Ascending aorta (tissue), 2 donors: ENCODE results near the gene ACACA. TPM values are rescaled to one million over a fixed set of nuclear protein-coding genes. Genes with fewer than 3 reads are reported as not detected.

Experiments
- DNase-seq, 2 donors: peaks; one replicate each; pipeline ENCODE4 v3.0.0-alpha.2; 2019; ENCODE audit warnings: low spot score in 2 of 2
- H3K27ac ChIP-seq, 2 donors: fragments of 200-600 bp; sonication (generic); one replicate each; pipeline ENCODE4 v1.5.1; 2016 to 2017; ENCODE audit warnings: mild to moderate bottlenecking in 1 of 2
- H3K27me3 ChIP-seq: fragments of 200-600 bp; sonication (generic); one replicate; pipeline ENCODE4 v1.5.1; 2017
- H3K36me3 ChIP-seq, 2 donors: fragments of 200-600 bp; sonication (generic); one replicate each; pipeline ENCODE4 v1.5.1; 2016
- H3K4me1 ChIP-seq, 2 donors: fragments of 200-600 bp; sonication (generic); one replicate each; pipeline ENCODE4 v1.5.1; 2016 to 2017; ENCODE audit warnings: mild to moderate bottlenecking in 1 of 2
- H3K4me3 ChIP-seq, 2 donors: fragments of 200-600 bp; sonication (generic); one replicate each; pipeline ENCODE4 v1.5.1; 2016 to 2017; ENCODE audit warnings: mild to moderate bottlenecking in 1 of 2
- H3K9me3 ChIP-seq, 2 donors: fragments of 200-600 bp; sonication (generic); one replicate each; pipeline ENCODE4 v1.5.1; 2016
- intact Hi-C: fragments of 100-400 bp; cut with DNase I; formaldehyde crosslinking; loops from one replicate; pipeline ENCODE4 v1.15.1; 2023
- total RNA-seq: library from RNA; depleted of rRNA; stranded (reverse); fragments of >200 nt; gene quantifications from one replicate; pipeline ENCODE4 v1.1.0, GENCODE V29; 2016
- TF ChIP-seq, protein P1 (sequence below), 3 experiments: fragments of 200-600 bp in 2 of 3; fragments of 450-650 bp in 1 of 3; sonication (generic) in 2 of 3; IDR thresholded peaks; one replicate each; pipeline ENCODE4 v1.5.1; 2016 to 2019; ENCODE audit warnings: antibody characterized with exemption in 3 of 3, mild to moderate bottlenecking in 1 of 3, moderate library complexity in 1 of 3

ACACA gene
- total RNA-seq, 1 donor from 2014 or later, result 69.0 TPM

DNA sequence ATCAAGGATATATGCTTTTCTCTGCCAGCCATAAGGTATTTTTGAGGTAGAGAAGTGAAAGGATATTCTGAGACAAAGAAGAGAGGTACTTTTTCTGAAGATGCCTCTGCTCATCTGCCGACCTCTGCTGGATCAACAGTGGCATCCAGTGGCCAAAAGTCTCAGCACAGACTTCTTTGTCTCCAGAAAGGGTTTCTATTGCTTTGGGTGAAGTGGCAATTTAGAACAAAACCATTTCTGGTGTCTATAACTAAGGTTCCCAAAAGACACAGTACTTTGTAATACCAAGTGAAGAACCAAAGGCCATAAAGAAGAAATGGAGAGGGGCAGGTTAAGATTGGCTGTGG is 186.1 kb downstream of the ACACA start:
- intact Hi-C loops, result no loop called here
- DNase-seq, result no peak
- no peaks in the 10 kb centered on the region for H3K4me1 ChIP-seq
- peaks cover 6 to 20% of the 10 kb centered on the region in 2 donors for H3K36me3 ChIP-seq
- H3K27ac ChIP-seq, result no peak overlapping the region
- no peaks in the 10 kb centered on the region for H3K9me3 ChIP-seq
- TF ChIP-seq, protein P1, sequence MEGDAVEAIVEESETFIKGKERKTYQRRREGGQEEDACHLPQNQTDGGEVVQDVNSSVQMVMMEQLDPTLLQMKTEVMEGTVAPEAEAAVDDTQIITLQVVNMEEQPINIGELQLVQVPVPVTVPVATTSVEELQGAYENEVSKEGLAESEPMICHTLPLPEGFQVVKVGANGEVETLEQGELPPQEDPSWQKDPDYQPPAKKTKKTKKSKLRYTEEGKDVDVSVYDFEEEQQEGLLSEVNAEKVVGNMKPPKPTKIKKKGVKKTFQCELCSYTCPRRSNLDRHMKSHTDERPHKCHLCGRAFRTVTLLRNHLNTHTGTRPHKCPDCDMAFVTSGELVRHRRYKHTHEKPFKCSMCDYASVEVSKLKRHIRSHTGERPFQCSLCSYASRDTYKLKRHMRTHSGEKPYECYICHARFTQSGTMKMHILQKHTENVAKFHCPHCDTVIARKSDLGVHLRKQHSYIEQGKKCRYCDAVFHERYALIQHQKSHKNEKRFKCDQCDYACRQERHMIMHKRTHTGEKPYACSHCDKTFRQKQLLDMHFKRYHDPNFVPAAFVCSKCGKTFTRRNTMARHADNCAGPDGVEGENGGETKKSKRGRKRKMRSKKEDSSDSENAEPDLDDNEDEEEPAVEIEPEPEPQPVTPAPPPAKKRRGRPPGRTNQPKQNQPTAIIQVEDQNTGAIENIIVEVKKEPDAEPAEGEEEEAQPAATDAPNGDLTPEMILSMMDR (IDR thresholded peaks at IDR 0.05), result no peak
- no peaks in the 10 kb centered on the region for H3K27me3 ChIP-seq
- no peak overlapping the region for H3K4me3 ChIP-seq

DNA sequence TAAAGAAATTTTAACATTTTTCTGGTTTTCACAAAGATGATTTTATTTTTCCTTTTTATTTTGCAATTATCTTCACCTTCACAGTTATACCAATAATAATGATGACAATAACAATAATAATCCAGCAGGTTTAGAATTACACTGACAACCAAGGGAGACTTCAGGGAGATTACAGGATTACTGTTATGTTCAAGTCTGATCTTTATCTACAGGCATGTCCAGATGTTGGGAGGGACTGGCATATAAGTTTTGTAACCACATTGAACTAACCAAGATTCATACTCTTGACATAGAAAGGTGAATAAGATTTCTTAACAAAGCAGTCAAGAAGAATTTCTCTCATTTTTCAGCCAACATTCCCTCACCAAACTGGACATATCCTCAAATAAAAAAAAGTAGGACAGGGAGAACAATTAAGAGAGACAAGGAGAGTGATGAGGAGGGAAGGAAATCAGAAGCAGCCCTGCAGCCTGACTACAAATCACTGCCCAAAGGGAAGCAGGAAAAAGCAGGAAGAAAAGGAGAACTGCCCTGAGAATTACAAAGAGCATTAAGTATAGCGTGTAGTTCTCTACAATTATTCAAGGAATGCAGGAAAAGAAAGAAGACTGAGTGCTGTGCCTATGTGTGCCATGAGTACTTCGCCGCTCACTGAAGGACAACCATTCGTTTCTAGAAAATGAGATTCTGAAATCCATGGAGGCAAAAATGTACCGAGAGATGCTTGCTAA is 186.6 kb downstream of the ACACA start:
- no peak overlapping the region for H3K27ac ChIP-seq
- no peak overlapping the region for H3K4me3 ChIP-seq
- H3K27me3 ChIP-seq, result no peaks in the 10 kb centered on the region
- no peaks in the 10 kb centered on the region for H3K9me3 ChIP-seq
- no peaks in the 10 kb centered on the region for H3K4me1 ChIP-seq
- intact Hi-C loops, result no loop called here
- H3K36me3 ChIP-seq, result peaks cover 2 to 15% of the 10 kb centered on the region in 2 donors
- TF ChIP-seq, protein P1 (IDR thresholded peaks at IDR 0.05), result no peak
- no peak for DNase-seq

- peaks cover 2 to 8% of the 10 kb centered on the region in 2 donors for H3K36me3 ChIP-seq
- H3K27me3 ChIP-seq, result no peaks in the 10 kb centered on the region
- intact Hi-C loops, result no loop called here
Observed at GRCh38 chr17:37218849-37219248, 187.8 kb downstream of the ACACA start.

DNA sequence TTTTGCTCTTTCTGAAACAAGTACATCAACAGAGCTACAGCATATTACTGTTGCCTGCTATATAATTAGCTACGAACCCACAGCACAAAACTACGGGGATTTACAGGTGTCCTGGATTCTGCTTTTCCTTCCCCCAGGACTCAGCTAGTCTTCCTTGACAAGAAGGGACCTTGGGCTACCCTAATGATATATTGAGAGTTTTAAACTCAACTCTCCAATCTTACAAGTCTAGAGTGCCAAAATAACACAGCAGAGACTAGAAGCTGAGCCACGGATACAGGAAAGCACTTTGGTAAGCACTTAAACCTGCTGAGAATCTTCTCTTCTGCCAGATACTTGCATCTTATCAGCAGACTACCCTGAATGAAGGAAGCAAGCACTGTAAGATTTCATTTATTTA is 192.2 kb downstream of the ACACA start:
- Histone ChIP-seq H3K4me3 (no peak overlapping the region), H3K36me3 (peaks cover 0 to 7% of the 10 kb centered on the region in 2 donors), H3K9me3 (no peaks in the 10 kb centered on the region), H3K4me1 (no peaks in the 10 kb centered on the region), H3K27ac (no peak overlapping the region), H3K27me3 (no peaks in the 10 kb centered on the region)
- TF ChIP-seq, protein P1 (IDR thresholded peaks at IDR 0.05), result no peak
- intact Hi-C loops, result no loop called here
- no peak for DNase-seq

More at GRCh38 chr17:37218849-37219248, 187.8 kb downstream of the ACACA start:
- TF ChIP-seq, protein P1 (IDR thresholded peaks at IDR 0.05), result no peak
- H3K27ac ChIP-seq, result no peak overlapping the region
- H3K9me3 ChIP-seq, result no peaks in the 10 kb centered on the region
- DNase-seq, result no peak
- no peak overlapping the region for H3K4me3 ChIP-seq
- no peaks in the 10 kb centered on the region for H3K4me1 ChIP-seq

DNA sequence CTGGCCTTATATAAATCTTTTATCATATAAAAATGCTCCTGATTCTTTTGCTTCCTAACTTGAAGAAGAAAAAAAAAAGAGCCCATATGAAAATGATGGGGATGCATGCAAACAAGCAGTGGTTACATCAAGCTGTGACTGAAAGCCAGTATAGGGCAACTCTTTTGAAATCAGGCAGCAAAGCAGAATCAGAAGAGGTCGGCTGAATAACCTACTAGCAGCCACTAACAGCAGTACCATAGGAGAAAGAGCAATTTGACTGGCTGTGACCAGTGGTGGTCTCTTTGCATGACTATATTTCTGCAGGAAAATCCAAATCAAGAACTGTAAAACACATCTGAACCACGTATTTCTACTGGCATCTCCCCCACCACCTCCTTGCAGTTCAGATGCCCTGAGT is 192.7 kb downstream of the ACACA start:
- Histone ChIP-seq H3K27ac (no peak overlapping the region), H3K4me1 (no peaks in the 10 kb centered on the region), H3K36me3 (peaks cover 0 to 7% of the 10 kb centered on the region in 2 donors), H3K4me3 (no peak overlapping the region), H3K27me3 (no peaks in the 10 kb centered on the region), H3K9me3 (no peaks in the 10 kb centered on the region)
- TF ChIP-seq, protein P1 (IDR thresholded peaks at IDR 0.05), result no peak
- no peak for DNase-seq
- intact Hi-C loops, result no loop called here
